GM19438 (cell line): ENCODE data around the gene KRT2.
"Not testable (repeated sequence)": the region's sequence is repeated elsewhere in the genome, so short reads cannot be mapped to it uniquely, and the experiment has no call there.

Source experiments
- ATAC-seq: cut with Tn5 transposase; IDR thresholded peaks from one replicate; pipeline ENCODE4 v1.9.1; 2021; ENCODE audit warnings: low read depth; ENCODE audit not compliant: unreplicated experiment

The KRT2 gene

GRCh38 chr12:52685406-52685890, 33.4 kb upstream of the KRT2 start:
- no peak for ATAC-seq

- ATAC-seq, result no peak
Measured at GRCh38 chr12:52684431-52684830, 32.4 kb upstream of the KRT2 start.

GRCh38 chr12:52683575-52684300, 31.7 kb upstream of the KRT2 start:
- ATAC-seq, result no peak

GRCh38 chr12:52682938-52683574, 31.0 kb upstream of the KRT2 start:
- no peak for ATAC-seq

- no peak for ATAC-seq
Measured at GRCh38 chr12:52682381-52682660, 30.3 kb upstream of the KRT2 start.

GRCh38 chr12:52681526-52682380, 29.7 kb upstream of the KRT2 start:
- no peak for ATAC-seq

- ATAC-seq, result no peak
Measured at GRCh38 chr12:52680363-52680762, 28.4 kb upstream of the KRT2 start, which contains the start of gene KRT1. KRT1 (minus strand) TSS chr12:52680407; CDS start chr12:52680348, 59 bp downstream.

- no peak for ATAC-seq
Measured at GRCh38 chr12:52679875-52680274, 27.9 kb upstream of the KRT2 start.

- no peak for ATAC-seq
Measured at GRCh38 chr12:52677671-52678070, 25.7 kb upstream of the KRT2 start.

- ATAC-seq, result no peak
Measured at GRCh38 chr12:52677126-52677525, 25.1 kb upstream of the KRT2 start.

GRCh38 chr12:52676163-52676562, 24.2 kb upstream of the KRT2 start:
- ATAC-seq, result no peak

- no peak for ATAC-seq
Measured at GRCh38 chr12:52675301-52675701, 23.3 kb upstream of the KRT2 start.

GRCh38 chr12:52674433-52674775, 22.4 kb upstream of the KRT2 start:
- ATAC-seq, result no peak

GRCh38 chr12:52673713-52674432, 21.9 kb upstream of the KRT2 start:
- no peak for ATAC-seq

- no peak for ATAC-seq
Measured at GRCh38 chr12:52673217-52673616, 21.2 kb upstream of the KRT2 start.

- ATAC-seq, result no peak
Measured at GRCh38 chr12:52672321-52672933, 20.4 kb upstream of the KRT2 start.

GRCh38 chr12:52670961-52671360, 18.9 kb upstream of the KRT2 start:
- ATAC-seq, result no peak

- ATAC-seq, result no peak
Measured at GRCh38 chr12:52670506-52670905, 18.5 kb upstream of the KRT2 start.

GRCh38 chr12:52669941-52670340, 17.9 kb upstream of the KRT2 start:
- not testable (repeated sequence) for ATAC-seq

GRCh38 chr12:52669426-52669825, 17.4 kb upstream of the KRT2 start:
- ATAC-seq, result no peak
